ENCODE data around the gene C19orf18.

The C19orf18 gene

GRCh38 chr19:57947419-57948134 is 26.8 kb downstream of the C19orf18 start, which contains the start of gene ZNF256:
ZNF256 (minus strand) TSS chr19:57947706; CDS start chr19:57947474, 232 bp downstream.
- peak; percentile 84 to 89 for DNase-seq

- DNase-seq: no peak
Measured at GRCh38 chr19:57947088-57947418, 27.3 kb downstream of the C19orf18 start.

- DNase-seq: no peak
Measured at GRCh38 chr19:57946316-57946715, 28.0 kb downstream of the C19orf18 start.

GRCh38 chr19:57941593-57941992 is 32.7 kb downstream of the C19orf18 start:
- no peak for DNase-seq

GRCh38 chr19:57935731-57936130 is 38.6 kb downstream of the C19orf18 start:
- DNase-seq: no peak

GRCh38 chr19:57934820-57935665 is 39.3 kb downstream of the C19orf18 start, which contains the start of gene ZNF418:
ZNF418 (minus strand) TSS chr19:57935402; CDS start chr19:57933822, 1,580 bp downstream.
- DNase-seq: peak; percentile 15 to 24

- DNase-seq: no peak
Measured at GRCh38 chr19:57927587-57927986, 46.7 kb downstream of the C19orf18 start.

- DNase-seq: peak; percentile 62 to 66
Measured at GRCh38 chr19:57916168-57916995, 58.0 kb downstream of the C19orf18 start, which contains the start of gene ZNF417. ZNF417 (minus strand) TSS chr19:57916592; CDS start chr19:57916411, 181 bp downstream.

- DNase-seq: no peak
Measured at GRCh38 chr19:57914531-57914930, 59.8 kb downstream of the C19orf18 start.

Measured in stimulated activated CD4-positive, alpha-beta T cell treated with anti-CD3 and anti-CD28 coated beads, Interleukin-2, amount 100 ng/mL, for 48 hours (primary cell).